Gastrocnemius medialis (tissue), 4 donors: ENCODE results near the gene SLC25A41. TPM values are rescaled to one million over a fixed set of nuclear protein-coding genes. Genes with fewer than 3 reads are reported as not detected.

ENCODE experiments used
- ATAC-seq, 2 donors: fragments of 150-250 bp; one replicate each; pipeline ENCODE4 v1.9.1; 2016
- DNase-seq, 2 donors: peaks; one replicate each; pipeline ENCODE4 v3.0.0-alpha.2; 2019
- H3K27ac ChIP-seq, 4 donors: fragments of 200-600 bp; sonication (generic); 1 replicate in 1 of 4; 2 replicates in 3 of 4; pipeline ENCODE4 v1.5.1; 2016 to 2018; ENCODE audit warnings: mild to moderate bottlenecking in 2 of 4, moderate library complexity in 1 of 4
- H3K27me3 ChIP-seq, 3 donors: fragments of 200-600 bp; sonication (generic) in 2 of 3; 1 replicate in 1 of 3; 2 replicates in 2 of 3; pipeline versions ENCODE4 v1.5.1 to v1.6.0; 2016 to 2019; ENCODE audit warnings: mild to moderate bottlenecking in 1 of 3, moderate library complexity in 1 of 3
- H3K36me3 ChIP-seq, 2 donors: fragments of 200-600 bp; sonication (generic) in 1 of 2; one replicate each; pipeline ENCODE4 v1.5.1; 2017 to 2018
- H3K4me1 ChIP-seq, 2 donors: fragments of 200-600 bp; sonication (generic) in 1 of 2; one replicate each; pipeline ENCODE4 v1.5.1; 2016 to 2017; ENCODE audit warnings: mild to moderate bottlenecking in 2 of 2
- H3K4me3 ChIP-seq, 4 donors: fragments of 200-600 bp; sonication (generic) in 3 of 4; 1 replicate in 1 of 4; 2 replicates in 3 of 4; pipeline ENCODE4 v1.5.1; 2016 to 2019; ENCODE audit warnings: mild to moderate bottlenecking in 2 of 4
- H3K9me3 ChIP-seq, 3 donors: fragments of 200-600 bp; sonication (generic) in 2 of 3; 1 replicate in 1 of 3; 2 replicates in 2 of 3; pipeline ENCODE4 v1.5.1; 2016 to 2019
- CTCF ChIP-seq, 5 experiments: fragments of 450-650 bp in 3 of 5; fragments of 200-600 bp in 2 of 5; sonication (generic) in 2 of 5; IDR thresholded peaks in 4 of 5; conservative IDR thresholded peaks in 1 of 5; 1 replicate in 4 of 5; 2 replicates in 1 of 5; pipeline ENCODE4 v1.5.1; 2016 to 2019; ENCODE audit warnings: antibody characterized with exemption in 5 of 5, mild to moderate bottlenecking in 3 of 5, moderate library complexity in 3 of 5
- POLR2A ChIP-seq, 2 donors: fragments of 450-650 bp; IDR thresholded peaks; one replicate each; pipeline ENCODE4 v1.6.1; 2017; ENCODE audit warnings: antibody characterized with exemption in 2 of 2, mild to moderate bottlenecking in 2 of 2, moderate library complexity in 2 of 2
- in situ Hi-C, 4 donors: fragments of 200-750 bp; cut with MboI; loops; one replicate each; pipeline versions ENCODE4 v1.15.0 to v1.8.0; 2017; ENCODE audit warnings: low sequenced_read_pairs in 4 of 4
- intact Hi-C: fragments of 100-400 bp; cut with DNase I; formaldehyde crosslinking; loops from one replicate; pipeline ENCODE4 v1.15.1; 2023; ENCODE audit warnings: low total_unique reads
- total RNA-seq, 4 donors: library from RNA; depleted of rRNA; stranded (reverse); fragments of >200 nt; gene quantifications; one replicate each; pipeline versions ENCODE4 v1.1.0 to v1.2.3, GENCODE V29; 2016

SLC25A41 gene
- total RNA-seq, 4 donors from 2014 or later: 0.42 TPM; not detected in 3

DNA sequence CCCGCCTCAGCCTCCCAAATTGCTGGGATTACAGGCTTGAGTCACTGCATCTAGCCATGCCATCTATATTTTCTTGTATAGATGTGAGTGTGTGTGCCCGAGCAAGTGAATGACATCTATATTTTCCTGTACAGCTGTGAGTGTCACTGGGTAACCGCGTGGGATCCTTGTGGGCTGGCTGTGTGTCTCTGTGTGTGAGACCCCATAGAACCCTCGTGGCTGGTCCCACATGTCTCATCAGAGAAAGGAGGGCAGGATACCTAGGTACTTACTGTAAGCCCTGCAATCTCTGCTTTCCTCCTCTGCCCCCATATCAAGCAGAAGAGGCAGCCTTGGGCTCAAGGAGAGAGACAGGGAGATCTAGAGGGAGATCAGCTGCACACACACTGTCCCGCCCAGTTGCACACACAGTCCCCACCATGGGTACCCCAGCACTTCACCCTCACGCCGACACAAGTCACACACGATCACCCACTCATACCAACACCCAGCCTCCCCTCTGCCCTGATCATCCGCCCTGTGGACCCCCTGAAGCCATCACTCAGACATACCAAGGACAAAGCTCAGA lies 47.4 kb upstream of the SLC25A41 start:
- TF ChIP-seq CTCF (IDR thresholded peaks at IDR 0.05 in 4 of 5, conservative IDR thresholded peaks at IDR 0.05 in 1 of 5): no peak
- no peak for TF ChIP-seq POLR2A (IDR thresholded peaks at IDR 0.05)
- Histone ChIP-seq H3K36me3 (no peaks in the 10 kb centered on the region), H3K9me3 (no peaks in the 10 kb centered on the region), H3K27ac (no peak overlapping the region), H3K27me3 (peaks cover 14 to 28% (median 28%) of the 10 kb centered on the region in 3 donors), H3K4me1 (no peaks in the 10 kb centered on the region), H3K4me3 (peak overlapping the region in 2 of 4 donors; percentile 13 to 28)
- DNase-seq (no peak), ATAC-seq (no peak)
- intact Hi-C loops (no loop called here), in situ Hi-C loops (no loop called here)

- TF ChIP-seq POLR2A (IDR thresholded peaks at IDR 0.05) (no peak), CTCF (IDR thresholded peaks at IDR 0.05 in 4 of 5, conservative IDR thresholded peaks at IDR 0.05 in 1 of 5) (no peak)
- ATAC-seq (no peak), DNase-seq (no peak)
- Histone ChIP-seq H3K4me3 (no peak overlapping the region), H3K27me3 (peaks cover 22 to 38% (median 38%) of the 10 kb centered on the region in 3 donors), H3K36me3 (no peaks in the 10 kb centered on the region), H3K27ac (no peak overlapping the region), H3K9me3 (no peaks in the 10 kb centered on the region), H3K4me1 (no peaks in the 10 kb centered on the region)
- in situ Hi-C loops: no loop called here
- intact Hi-C loops: no loop called here
Observed at GRCh38 chr19:6479836-6480398, 46.4 kb upstream of the SLC25A41 start.

DNA sequence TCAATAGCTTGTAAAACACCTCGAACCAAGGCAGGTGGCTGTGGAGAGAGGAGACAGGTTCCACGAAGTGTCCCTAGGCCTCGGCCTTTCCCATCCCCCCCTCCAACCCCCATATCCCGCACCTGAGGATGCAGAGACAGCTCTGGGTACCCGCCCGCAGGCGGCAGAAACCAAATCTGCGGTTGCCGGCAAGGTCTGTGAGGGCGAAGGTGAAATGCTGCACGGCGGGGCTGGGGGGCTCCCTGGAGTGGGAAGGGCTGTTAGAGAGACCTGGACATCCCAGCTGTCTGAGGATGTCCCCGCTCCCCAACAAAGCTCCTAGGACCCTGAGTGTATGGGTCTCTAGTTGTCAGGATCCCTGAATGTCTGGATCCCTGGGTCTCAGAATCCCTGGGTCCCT lies 45.3 kb upstream of the SLC25A41 start:
- DNase-seq (no peak), ATAC-seq (no peak)
- Histone ChIP-seq H3K36me3 (no peaks in the 10 kb centered on the region), H3K27ac (no peak overlapping the region), H3K27me3 (peaks cover 29 to 46% (median 44%) of the 10 kb centered on the region in 3 donors), H3K9me3 (no peaks in the 10 kb centered on the region), H3K4me1 (no peaks in the 10 kb centered on the region), H3K4me3 (no peak overlapping the region)
- in situ Hi-C loops: no loop called here
- TF ChIP-seq POLR2A (IDR thresholded peaks at IDR 0.05) (no peak), CTCF (IDR thresholded peaks at IDR 0.05 in 4 of 5, conservative IDR thresholded peaks at IDR 0.05 in 1 of 5) (no peak)
- intact Hi-C loops: no loop called here

- TF ChIP-seq POLR2A (IDR thresholded peaks at IDR 0.05): no peak
- no peak for TF ChIP-seq CTCF (IDR thresholded peaks at IDR 0.05 in 4 of 5, conservative IDR thresholded peaks at IDR 0.05 in 1 of 5)
- Histone ChIP-seq H3K27me3 (peaks cover 29 to 46% (median 44%) of the 10 kb centered on the region in 3 donors), H3K4me1 (no peaks in the 10 kb centered on the region), H3K36me3 (no peaks in the 10 kb centered on the region), H3K27ac (no peak overlapping the region), H3K4me3 (peak overlapping the region; percentile 4 to 37 (median 26)), H3K9me3 (no peaks in the 10 kb centered on the region)
- intact Hi-C loops (no loop called here), in situ Hi-C loops (no loop called here)
- no peak for DNase-seq
- ATAC-seq: no peak
Observed at GRCh38 chr19:6476896-6477431, 43.4 kb upstream of the SLC25A41 start.
